NT2/D1 (cell line): ENCODE data around the gene FGFR3.

Source experiments
- SUZ12 ChIP-seq: IDR thresholded peaks from 2 replicates; pipeline ENCODE4 v1.6.1; 2011; ENCODE audit not compliant: insufficient read length, insufficient read depth; ENCODE audit errors: extremely low read depth
- YY1 ChIP-seq: IDR thresholded peaks from 2 replicates; pipeline ENCODE4 v1.6.1; 2011; ENCODE audit not compliant: insufficient read length, insufficient read depth
- ZNF274 ChIP-seq: IDR thresholded peaks from 2 replicates; pipeline ENCODE4 v1.6.1; 2011; ENCODE audit warnings: mild to moderate bottlenecking, low read depth, low read length

GRCh38 chr4:1799387-1800375 lies 6.6 kb downstream of the FGFR3 start:
- TF ChIP-seq SUZ12 (no peak), YY1 (no peak), ZNF274 (no peak)
